HPDE6-E6E7 (cell line): Measurements from ENCODE around the gene ZHX3.
A peak's percentile ranks its signal among the peaks of the same experiment; 100 is the strongest.
"Not testable (repeated sequence)": the region's sequence is repeated elsewhere in the genome, so short reads cannot be mapped to it uniquely, and the experiment has no call there.

Source experiments
- DNase-seq: peaks from one replicate; pipeline ENCODE4 v3.0.0; 2011; ENCODE audit warnings: missing footprints; ENCODE audit errors: extremely low spot score

The ZHX3 gene

GRCh38 chr20:41331731-41332130 lies 14.2 kb upstream of the ZHX3 start:
- no peak for DNase-seq

- DNase-seq: no peak
Measured at GRCh38 chr20:41330941-41331340, 13.4 kb upstream of the ZHX3 start.

- DNase-seq: no peak
Measured at GRCh38 chr20:41330343-41330720, 12.8 kb upstream of the ZHX3 start.

GRCh38 chr20:41329435-41330342 lies 12.2 kb upstream of the ZHX3 start:
- DNase-seq: peak; percentile 98

GRCh38 chr20:41327178-41327577 lies 9.6 kb upstream of the ZHX3 start:
- no peak for DNase-seq

GRCh38 chr20:41320976-41321375 lies 3.4 kb upstream of the ZHX3 start:
- DNase-seq: no peak

- DNase-seq: no peak
Measured at GRCh38 chr20:41320441-41320840, 2.9 kb upstream of the ZHX3 start.

GRCh38 chr20:41318271-41318649 lies 729 bp upstream of the ZHX3 start:
- DNase-seq: no peak

GRCh38 chr20:41316602-41317545 lies 657 bp downstream of the ZHX3 start:
- DNase-seq: peak; percentile 90

GRCh38 chr20:41316051-41316450 lies 1.5 kb downstream of the ZHX3 start:
- no peak for DNase-seq

- no peak for DNase-seq
Measured at GRCh38 chr20:41314386-41314785, 3.1 kb downstream of the ZHX3 start.

GRCh38 chr20:41312009-41312408 lies 5.5 kb downstream of the ZHX3 start:
- not testable (repeated sequence) for DNase-seq

- DNase-seq: no peak
Measured at GRCh38 chr20:41309817-41310216, 7.7 kb downstream of the ZHX3 start.

GRCh38 chr20:41308726-41309413 lies 8.7 kb downstream of the ZHX3 start:
- DNase-seq: no peak

GRCh38 chr20:41308290-41308711 lies 9.2 kb downstream of the ZHX3 start:
- DNase-seq: no peak

- no peak for DNase-seq
Measured at GRCh38 chr20:41307021-41307420, 10.5 kb downstream of the ZHX3 start.

- no peak for DNase-seq
Measured at GRCh38 chr20:41306061-41306727, 11.3 kb downstream of the ZHX3 start.

- DNase-seq: no peak
Measured at GRCh38 chr20:41304424-41305079, 13.0 kb downstream of the ZHX3 start.

GRCh38 chr20:41304002-41304401 lies 13.5 kb downstream of the ZHX3 start:
- DNase-seq: no peak

GRCh38 chr20:41300886-41301285 lies 16.6 kb downstream of the ZHX3 start:
- DNase-seq: no peak

- DNase-seq: no peak
Measured at GRCh38 chr20:41300383-41300782, 17.1 kb downstream of the ZHX3 start.
